ENCODE measurements around the gene FPGT.
A peak's percentile ranks its signal among the peaks of the same experiment; 100 is the strongest.

FPGT gene

DNA sequence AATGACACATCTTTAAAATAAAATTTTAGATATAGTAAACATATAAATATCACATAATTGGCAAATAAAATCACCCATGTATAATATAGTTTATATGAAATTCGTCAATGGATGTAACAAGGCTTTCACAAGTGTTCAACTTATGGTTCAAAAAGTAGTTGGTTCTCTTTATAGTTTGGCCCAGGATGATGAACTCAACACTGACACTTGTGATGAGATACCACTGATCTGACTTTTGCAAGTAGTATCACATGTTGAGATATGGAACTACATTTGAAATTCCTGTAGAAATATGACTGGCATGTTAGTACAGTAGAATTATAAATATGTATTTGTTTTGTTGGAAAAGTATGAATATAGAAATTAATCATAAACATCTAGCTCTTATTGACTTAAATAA, 39.0 kb downstream of the FPGT start:
- Histone ChIP-seq H2BK15ac (ENCODE audit: low read length) (no peak overlapping the region), H4K8ac (ENCODE audit: low read depth, low read length) (no peak overlapping the region), H2BK120ac (ENCODE audit: low read depth, low read length) (no peak overlapping the region), H3K14ac (ENCODE audit: low read length) (no peak overlapping the region), H4K91ac (ENCODE audit: low read depth, low read length, poor library complexity) (no peak overlapping the region), H3K27ac (replicated peaks; ENCODE audit: low read length) (no peak overlapping the region), H3K4me2 (ENCODE audit: insufficient read depth, low read length, poor library complexity, severe bottlenecking) (no peak overlapping the region), H3K4me1 (ENCODE audit: control insufficient read depth in 2 of 2, insufficient read depth in 1 of 2, low read depth in 1 of 2, low read length in 2 of 2) (no peaks in the 10 kb centered on the region), H2AK5ac (ENCODE audit: low read depth, low read length) (no peak overlapping the region), H3K27me3 (ENCODE audit: control insufficient read depth in 3 of 3, insufficient read depth in 3 of 3, low read depth in 1 of 3, low read length in 3 of 3) (no peaks in the 10 kb centered on the region), H2AFZ (ENCODE audit: low read length) (no peak overlapping the region), H3K9me3 (replicated peaks in 1 of 2; ENCODE audit: control insufficient read depth in 2 of 2, insufficient read depth in 1 of 2, low read depth in 1 of 2, low read length in 2 of 2) (peaks cover 0 to 2% of the 10 kb centered on the region in 2 donors), H2BK12ac (ENCODE audit: low read length) (no peak overlapping the region), H3K18ac (ENCODE audit: low read length) (no peak overlapping the region), H3K9ac (ENCODE audit: low read depth, low read length, poor library complexity) (no peak overlapping the region), H3K79me1 (ENCODE audit: low read depth, low read length) (no peaks in the 10 kb centered on the region), H3K36me3 (replicated peaks in 1 of 2; ENCODE audit: control insufficient read depth in 2 of 2, insufficient read depth in 2 of 2, low read length in 2 of 2) (no peaks in the 10 kb centered on the region), H3K4me3 (ENCODE audit: low read length in 2 of 2) (no peak overlapping the region), H3K4ac (ENCODE audit: low read length) (no peak overlapping the region), H3K23ac (ENCODE audit: low read depth, low read length, poor library complexity) (no peak overlapping the region), H2BK5ac (ENCODE audit: low read length) (no peak overlapping the region)
- no peak for DNase-seq (ENCODE audit: low spot score)
- WGBS, 2 donors (ENCODE audit: extremely low coverage in 2 of 2, insufficient read length in 2 of 2, insufficient replicate concordance in 1 of 2) = no CpG with 5 or more reads among the region's 1 CpG

GRCh38 chr1:74237787-74238186, 39.7 kb downstream of the FPGT start:
- no peak overlapping the region for H3K9ac ChIP-seq (ENCODE audit: low read depth, low read length, poor library complexity)
- H3K4me2 ChIP-seq (ENCODE audit: insufficient read depth, low read length, poor library complexity, severe bottlenecking) = no peak overlapping the region
- H2AFZ ChIP-seq (ENCODE audit: low read length) = no peak overlapping the region
- no peak overlapping the region for H3K18ac ChIP-seq (ENCODE audit: low read length)
- H3K27me3 ChIP-seq (ENCODE audit: control insufficient read depth in 3 of 3, insufficient read depth in 3 of 3, low read depth in 1 of 3, low read length in 3 of 3) = no peaks in the 10 kb centered on the region
- no peaks in the 10 kb centered on the region for H3K36me3 ChIP-seq (replicated peaks in 1 of 2; ENCODE audit: control insufficient read depth in 2 of 2, insufficient read depth in 2 of 2, low read length in 2 of 2)
- no peak overlapping the region for H2BK12ac ChIP-seq (ENCODE audit: low read length)
- no peak overlapping the region for H3K27ac ChIP-seq (replicated peaks; ENCODE audit: low read length)
- DNase-seq (ENCODE audit: low spot score) = no peak
- H4K91ac ChIP-seq (ENCODE audit: low read depth, low read length, poor library complexity) = no peak overlapping the region
- no peak overlapping the region for H3K23ac ChIP-seq (ENCODE audit: low read depth, low read length, poor library complexity)
- no peak overlapping the region for H2BK5ac ChIP-seq (ENCODE audit: low read length)
- H2BK120ac ChIP-seq (ENCODE audit: low read depth, low read length) = no peak overlapping the region
- H3K4ac ChIP-seq (ENCODE audit: low read length) = no peak overlapping the region
- no peak overlapping the region for H2AK5ac ChIP-seq (ENCODE audit: low read depth, low read length)
- H4K8ac ChIP-seq (ENCODE audit: low read depth, low read length) = no peak overlapping the region
- no peak overlapping the region for H3K14ac ChIP-seq (ENCODE audit: low read length)
- no peaks in the 10 kb centered on the region for H3K4me1 ChIP-seq (ENCODE audit: control insufficient read depth in 2 of 2, insufficient read depth in 1 of 2, low read depth in 1 of 2, low read length in 2 of 2)
- H3K4me3 ChIP-seq (ENCODE audit: low read length in 2 of 2) = no peak overlapping the region
- H2BK15ac ChIP-seq (ENCODE audit: low read length) = no peak overlapping the region
- H3K79me1 ChIP-seq (ENCODE audit: low read depth, low read length) = no peaks in the 10 kb centered on the region
- no CpG with 5 or more reads among the region's 4 CpGs for WGBS, 2 donors (ENCODE audit: extremely low coverage in 2 of 2, insufficient read length in 2 of 2, insufficient replicate concordance in 1 of 2)
- no peaks in the 10 kb centered on the region for H3K9me3 ChIP-seq (replicated peaks in 1 of 2; ENCODE audit: control insufficient read depth in 2 of 2, insufficient read depth in 1 of 2, low read depth in 1 of 2, low read length in 2 of 2)

GRCh38 chr1:74245168-74245772, 47.2 kb downstream of the FPGT start:
- Histone ChIP-seq H3K4me1 (ENCODE audit: control insufficient read depth in 2 of 2, insufficient read depth in 1 of 2, low read depth in 1 of 2, low read length in 2 of 2) (peaks cover 9 to 32% of the 10 kb centered on the region in 2 donors), H3K14ac (ENCODE audit: low read length) (no peak overlapping the region), H3K9ac (ENCODE audit: low read depth, low read length, poor library complexity) (no peak overlapping the region), H3K4me2 (ENCODE audit: insufficient read depth, low read length, poor library complexity, severe bottlenecking) (no peak overlapping the region), H3K23ac (ENCODE audit: low read depth, low read length, poor library complexity) (no peak overlapping the region), H3K27me3 (ENCODE audit: control insufficient read depth in 3 of 3, insufficient read depth in 3 of 3, low read depth in 1 of 3, low read length in 3 of 3) (no peaks in the 10 kb centered on the region), H4K91ac (ENCODE audit: low read depth, low read length, poor library complexity) (no peak overlapping the region), H4K8ac (ENCODE audit: low read depth, low read length) (no peak overlapping the region), H2BK5ac (ENCODE audit: low read length) (no peak overlapping the region), H3K18ac (ENCODE audit: low read length) (no peak overlapping the region), H2BK15ac (ENCODE audit: low read length) (no peak overlapping the region), H3K79me1 (ENCODE audit: low read depth, low read length) (no peaks in the 10 kb centered on the region), H2BK120ac (ENCODE audit: low read depth, low read length) (no peak overlapping the region), H2AFZ (ENCODE audit: low read length) (no peak overlapping the region), H2BK12ac (ENCODE audit: low read length) (no peak overlapping the region), H3K9me3 (replicated peaks in 1 of 2; ENCODE audit: control insufficient read depth in 2 of 2, insufficient read depth in 1 of 2, low read depth in 1 of 2, low read length in 2 of 2) (peaks cover 4 to 8% of the 10 kb centered on the region in 2 donors), H3K4me3 (ENCODE audit: low read length in 2 of 2) (no peak overlapping the region), H3K27ac (replicated peaks; ENCODE audit: low read length) (no peak overlapping the region), H3K36me3 (replicated peaks in 1 of 2; ENCODE audit: control insufficient read depth in 2 of 2, insufficient read depth in 2 of 2, low read length in 2 of 2) (no peaks in the 10 kb centered on the region), H3K4ac (ENCODE audit: low read length) (no peak overlapping the region), H2AK5ac (ENCODE audit: low read depth, low read length) (no peak overlapping the region)
- WGBS, 2 donors (ENCODE audit: extremely low coverage in 2 of 2, insufficient read length in 2 of 2, insufficient replicate concordance in 1 of 2) = no CpG with 5 or more reads among the region's 2 CpGs
- DNase-seq (ENCODE audit: low spot score) = peak; percentile 39

- no CpG with 5 or more reads among the region's 2 CpGs for whole genome bisulfite sequencing, 2 donors (ENCODE audit: extremely low coverage in 2 of 2, insufficient read length in 2 of 2, insufficient replicate concordance in 1 of 2)
- no peak overlapping the region for H3K4me3 ChIP-seq (ENCODE audit: low read length in 2 of 2)
- H2AFZ ChIP-seq (ENCODE audit: low read length) = no peak overlapping the region
- no peak overlapping the region for H4K8ac ChIP-seq (ENCODE audit: low read depth, low read length)
- DNase-seq (ENCODE audit: low spot score) = no peak
- peaks cover 9 to 32% of the 10 kb centered on the region in 2 donors for H3K4me1 ChIP-seq (ENCODE audit: control insufficient read depth in 2 of 2, insufficient read depth in 1 of 2, low read depth in 1 of 2, low read length in 2 of 2)
- no peak overlapping the region for H3K23ac ChIP-seq (ENCODE audit: low read depth, low read length, poor library complexity)
- no peak overlapping the region for H2BK120ac ChIP-seq (ENCODE audit: low read depth, low read length)
- no peak overlapping the region for H3K4me2 ChIP-seq (ENCODE audit: insufficient read depth, low read length, poor library complexity, severe bottlenecking)
- H3K4ac ChIP-seq (ENCODE audit: low read length) = no peak overlapping the region
- H2AK5ac ChIP-seq (ENCODE audit: low read depth, low read length) = no peak overlapping the region
- H3K14ac ChIP-seq (ENCODE audit: low read length) = no peak overlapping the region
- H3K27me3 ChIP-seq (ENCODE audit: control insufficient read depth in 3 of 3, insufficient read depth in 3 of 3, low read depth in 1 of 3, low read length in 3 of 3) = no peaks in the 10 kb centered on the region
- no peak overlapping the region for H4K91ac ChIP-seq (ENCODE audit: low read depth, low read length, poor library complexity)
- H2BK12ac ChIP-seq (ENCODE audit: low read length) = no peak overlapping the region
- H3K9ac ChIP-seq (ENCODE audit: low read depth, low read length, poor library complexity) = no peak overlapping the region
- H3K79me1 ChIP-seq (ENCODE audit: low read depth, low read length) = no peaks in the 10 kb centered on the region
- no peak overlapping the region for H3K27ac ChIP-seq (replicated peaks; ENCODE audit: low read length)
- H3K18ac ChIP-seq (ENCODE audit: low read length) = no peak overlapping the region
- no peaks in the 10 kb centered on the region for H3K36me3 ChIP-seq (replicated peaks in 1 of 2; ENCODE audit: control insufficient read depth in 2 of 2, insufficient read depth in 2 of 2, low read length in 2 of 2)
- peaks cover 4 to 8% of the 10 kb centered on the region in 2 donors for H3K9me3 ChIP-seq (replicated peaks in 1 of 2; ENCODE audit: control insufficient read depth in 2 of 2, insufficient read depth in 1 of 2, low read depth in 1 of 2, low read length in 2 of 2)
- H2BK15ac ChIP-seq (ENCODE audit: low read length) = no peak overlapping the region
- H2BK5ac ChIP-seq (ENCODE audit: low read length) = no peak overlapping the region
These were observed 48.3 kb downstream of the FPGT start for GRCh38 chr1:74246315-74246714.

Data from neuronal stem cell (in vitro differentiated cells).